CD1c-positive myeloid dendritic cell (primary cell): ENCODE results near the gene GUCY1A2.
"Not testable (repeated sequence)": the region's sequence is repeated elsewhere in the genome, so short reads cannot be mapped to it uniquely, and the experiment has no call there.

Experiments used
- DNase-seq: peaks from one replicate; pipeline ENCODE4 v3.0.0-alpha.2; 2016; ENCODE audit errors: extremely low spot score

GUCY1A2 gene

GRCh38 chr11:106840947-106841346, 177.3 kb downstream of the GUCY1A2 start:
- no peak for DNase-seq

GRCh38 chr11:106840146-106840545, 178.1 kb downstream of the GUCY1A2 start:
- DNase-seq, result no peak

DNA sequence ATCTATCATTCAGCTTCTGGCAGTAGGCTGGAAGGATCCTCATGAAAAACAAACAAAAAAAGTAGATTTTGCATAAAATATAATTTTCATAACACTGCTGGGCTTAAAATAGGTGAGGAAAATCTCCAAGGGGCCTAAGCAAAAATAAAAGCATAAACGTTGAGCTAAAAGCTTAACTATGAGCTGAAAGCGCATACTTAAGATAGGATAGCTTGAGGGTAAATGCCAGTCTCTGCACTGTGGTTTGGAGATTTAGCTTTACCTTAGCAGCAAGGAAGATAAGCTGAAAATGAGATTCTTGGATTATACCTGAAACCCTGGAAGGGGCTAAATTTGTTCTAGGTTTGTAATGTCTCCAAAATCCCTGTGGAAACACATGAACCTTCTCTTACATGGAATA, 183.7 kb downstream of the GUCY1A2 start:
- no peak for DNase-seq

DNA sequence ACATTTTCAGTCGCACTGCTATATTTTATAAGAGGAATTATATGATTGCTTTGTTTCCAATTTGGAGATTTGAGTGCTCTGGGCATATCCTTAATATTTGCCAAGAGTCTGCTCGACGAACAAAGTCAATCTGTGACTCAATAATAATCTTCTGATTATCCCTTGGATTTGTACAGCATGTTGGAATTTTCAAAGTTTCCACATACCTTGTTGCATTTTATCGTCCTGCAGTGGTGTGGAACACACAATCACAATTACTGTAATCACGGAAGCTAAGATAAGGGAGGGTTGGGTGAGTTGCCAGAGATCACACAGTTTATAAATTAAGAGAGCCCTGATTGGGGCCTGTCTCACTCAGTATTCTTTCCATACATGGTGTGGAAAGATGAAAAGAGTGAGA, 189.3 kb downstream of the GUCY1A2 start:
- no peak for DNase-seq

DNA sequence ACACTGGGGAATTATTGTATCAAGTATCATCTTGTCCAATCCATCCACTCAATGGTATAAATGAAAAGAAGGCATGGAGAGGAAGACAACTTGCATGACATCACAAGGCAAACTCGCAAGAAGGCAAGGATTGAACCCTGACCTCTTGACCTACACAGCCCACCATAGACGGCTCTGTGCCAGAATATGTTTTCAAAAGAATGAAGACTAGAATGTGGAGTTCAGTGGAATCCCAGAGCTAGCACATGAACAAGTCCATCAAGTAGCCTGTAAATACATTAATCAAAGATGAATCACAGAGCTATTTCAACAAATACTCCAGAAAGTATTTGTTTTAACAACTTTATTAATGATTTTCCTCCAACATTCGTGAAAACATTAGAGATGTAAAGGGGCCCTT, 189.7 kb downstream of the GUCY1A2 start:
- no peak for DNase-seq

DNA sequence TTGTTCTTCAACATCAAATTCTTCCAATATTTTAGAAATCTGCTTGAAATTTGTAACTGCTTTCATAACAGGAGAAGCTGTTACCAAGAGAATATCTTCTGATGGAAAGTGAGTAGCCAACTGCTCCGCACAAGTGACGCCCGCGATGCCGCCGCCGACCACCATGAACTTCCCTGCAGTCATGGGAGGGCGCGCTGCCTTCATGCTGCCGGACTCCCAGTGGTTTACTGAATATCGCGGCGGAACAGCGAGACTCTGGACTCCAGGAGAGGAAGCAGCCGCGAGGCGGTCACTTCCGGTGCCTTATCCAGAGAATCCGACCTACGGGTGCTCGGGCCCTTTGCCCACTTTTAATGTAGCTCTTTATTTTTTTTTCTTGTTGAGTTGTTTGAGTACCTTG, 190.6 kb downstream of the GUCY1A2 start:
- DNase-seq, result no peak

- DNase-seq, result not testable (repeated sequence)
These were observed 191.7 kb downstream of the GUCY1A2 start for GRCh38 chr11:106826558-106826957.

DNA sequence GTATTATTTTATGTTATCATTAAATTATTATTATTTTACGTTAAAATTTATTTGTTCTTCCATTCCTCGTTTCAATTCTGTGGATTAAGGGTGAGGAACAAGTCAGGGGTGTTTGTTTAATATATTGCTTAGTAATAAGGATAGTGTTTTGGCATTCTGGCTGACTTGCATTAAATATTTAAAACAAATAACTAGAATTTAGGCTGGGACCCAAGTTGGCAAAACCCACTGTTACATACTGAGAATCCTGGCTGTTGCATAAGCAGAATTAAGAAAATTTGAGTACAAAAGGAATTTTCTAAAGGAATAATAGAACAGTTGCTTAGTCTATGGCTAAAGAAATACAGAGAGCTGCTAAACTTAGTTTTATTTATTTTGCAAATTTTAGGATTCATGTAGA, 196.4 kb downstream of the GUCY1A2 start:
- DNase-seq, result no peak

DNA sequence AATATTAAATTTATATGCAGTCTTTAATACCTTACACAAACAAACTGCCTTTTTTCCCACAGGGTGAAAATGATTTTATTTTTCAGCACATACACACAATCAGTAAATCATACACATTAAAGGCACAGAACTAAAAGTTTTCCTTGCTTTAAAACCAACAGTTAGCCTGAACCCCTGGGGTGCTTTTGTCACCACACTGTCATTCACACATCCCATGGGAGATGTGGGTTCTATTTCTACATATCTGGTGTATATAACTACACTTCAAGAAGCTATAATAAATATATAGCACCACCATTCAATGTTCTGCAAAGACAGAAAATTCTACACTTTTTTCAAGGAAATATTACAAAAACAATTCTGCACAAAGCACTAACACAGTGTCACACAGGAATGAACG, 197.0 kb downstream of the GUCY1A2 start:
- no peak for DNase-seq

DNA sequence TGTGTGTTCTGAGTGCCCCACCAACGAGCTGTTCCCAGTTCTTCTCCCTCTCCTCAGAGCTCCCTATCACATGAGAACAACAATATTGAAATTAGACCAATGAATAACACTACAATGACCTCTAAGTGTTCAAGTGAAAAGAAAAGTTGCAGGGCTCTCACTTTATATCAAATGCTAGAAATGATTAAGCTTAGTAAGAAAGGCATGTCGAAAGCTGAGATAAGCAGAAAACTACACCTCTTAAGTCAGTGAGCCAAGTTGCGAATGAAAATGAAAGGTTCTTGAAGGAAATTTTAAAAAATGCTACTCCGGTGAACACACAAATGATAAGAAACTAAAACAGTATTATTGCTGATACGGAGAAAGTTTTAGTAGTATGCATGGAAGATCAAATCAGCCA, 199.8 kb downstream of the GUCY1A2 start:
- no peak for DNase-seq

DNA sequence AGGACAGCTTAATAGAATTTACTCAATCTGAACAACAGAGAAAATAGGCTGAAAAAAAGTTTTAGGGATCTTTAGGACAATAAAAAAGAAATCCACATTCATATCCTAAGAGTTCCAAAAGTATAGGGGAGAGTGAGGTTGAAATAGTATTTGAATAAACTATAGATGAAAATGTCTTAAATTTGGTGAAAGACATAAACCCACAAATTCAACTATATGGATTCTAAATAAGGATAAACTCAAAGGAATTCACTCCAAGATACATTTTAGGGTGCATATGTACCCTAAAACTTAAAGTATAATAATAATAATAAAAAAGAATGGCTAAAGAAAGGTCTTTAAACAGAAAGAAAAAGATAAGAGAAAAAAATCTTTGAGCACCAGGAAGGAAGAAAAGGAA, 203.1 kb downstream of the GUCY1A2 start:
- no peak for DNase-seq

DNA sequence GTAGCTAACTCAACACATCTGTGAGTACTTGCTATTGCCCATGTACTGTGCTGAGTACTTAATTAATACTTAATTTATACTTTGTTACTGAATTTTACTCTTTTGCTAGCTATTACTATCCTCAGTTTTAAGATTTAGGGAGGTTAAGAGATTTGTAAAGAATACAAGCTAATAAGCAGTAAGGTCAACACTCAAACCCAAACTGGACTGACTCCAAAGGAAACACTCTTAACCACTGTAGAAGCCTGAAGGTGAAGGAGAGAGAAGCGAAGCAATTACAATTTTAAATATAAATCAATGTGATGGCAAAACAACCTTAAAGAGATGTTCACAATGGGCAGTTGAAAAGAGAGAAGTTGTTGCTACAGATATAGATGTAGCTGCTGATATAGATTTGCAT, 204.5 kb downstream of the GUCY1A2 start:
- DNase-seq, result no peak

GRCh38 chr11:106794058-106794457, 224.2 kb downstream of the GUCY1A2 start:
- DNase-seq, result no peak

GRCh38 chr11:106789406-106789805, 228.9 kb downstream of the GUCY1A2 start:
- DNase-seq, result no peak

DNA sequence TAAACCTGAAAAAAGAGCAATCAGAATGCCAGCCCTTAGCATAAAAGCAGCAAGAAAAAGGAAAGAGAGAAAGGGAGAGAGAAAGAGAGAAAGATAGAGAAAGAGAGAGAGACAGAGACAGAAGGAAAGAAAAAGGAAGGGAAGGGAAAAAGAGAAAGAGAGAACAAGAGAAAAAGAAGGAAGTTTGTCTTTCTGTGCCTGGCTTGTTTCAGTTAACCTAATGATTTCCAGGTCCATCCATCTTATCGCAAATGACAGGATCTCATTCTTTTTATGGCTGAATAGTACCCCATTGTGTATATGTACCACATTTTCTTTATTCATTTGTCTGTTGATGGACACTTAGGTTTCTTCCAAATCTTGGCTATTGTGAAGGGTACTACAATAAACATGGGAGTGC, 230.8 kb downstream of the GUCY1A2 start:
- DNase-seq, result no peak

GRCh38 chr11:106785913-106786650, 232.2 kb downstream of the GUCY1A2 start:
- DNase-seq, result no peak

DNA sequence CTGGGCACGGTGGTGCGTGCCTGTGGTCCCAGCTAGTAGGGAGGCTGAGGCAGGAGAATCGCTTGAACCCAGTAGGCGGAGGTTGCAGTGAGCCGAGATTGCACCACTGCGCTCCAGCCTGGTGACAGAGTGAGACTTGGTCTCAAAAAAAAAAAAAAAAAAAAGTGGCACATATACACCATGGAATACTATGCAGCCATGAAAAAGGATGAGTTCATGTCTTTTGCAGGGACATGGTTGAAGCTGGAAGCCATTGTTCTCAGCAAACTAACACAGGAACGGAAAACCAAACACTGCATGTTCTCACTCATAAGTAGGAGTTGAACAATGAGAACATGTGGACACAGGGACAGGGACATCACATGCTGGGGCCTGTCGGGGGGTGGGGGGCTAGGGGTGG, 241.0 kb downstream of the GUCY1A2 start:
- DNase-seq, result not testable (repeated sequence)

GRCh38 chr11:106770489-106771085, 247.7 kb downstream of the GUCY1A2 start:
- no peak for DNase-seq

DNA sequence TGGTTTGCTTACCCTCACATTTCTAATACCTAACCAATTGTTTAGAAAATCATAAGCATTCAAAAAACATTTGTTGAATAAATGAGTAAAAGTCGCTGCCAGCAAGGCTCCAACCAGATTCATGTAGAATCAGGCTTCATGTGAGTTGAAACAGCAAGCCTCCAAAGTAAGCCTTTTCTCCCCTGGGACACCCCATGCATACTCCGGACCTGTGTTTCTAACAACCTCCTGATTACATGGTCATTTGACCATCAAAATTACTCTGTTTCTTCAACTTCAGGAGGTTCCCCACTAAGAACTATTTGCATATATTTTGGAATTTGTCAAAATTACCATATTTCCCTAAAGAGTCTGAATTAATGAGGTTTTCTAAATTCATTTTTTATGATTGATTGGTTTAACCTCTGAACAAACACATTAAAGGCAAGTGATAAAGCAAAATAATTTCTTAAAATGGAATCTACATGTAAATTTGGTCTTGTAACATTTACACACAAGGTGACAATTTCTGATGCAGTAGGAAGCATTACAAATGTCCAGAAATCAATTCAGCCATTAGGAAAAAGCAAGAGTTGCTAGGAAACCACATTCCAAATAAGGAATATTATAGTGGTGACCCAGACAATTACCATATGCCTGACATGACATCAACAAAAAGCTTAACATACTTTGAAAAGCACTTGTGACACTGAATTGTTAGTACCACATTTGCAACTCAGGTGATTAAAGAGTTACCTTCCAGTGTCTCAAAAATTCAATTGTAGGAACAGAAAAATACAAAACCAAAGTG, 252.6 kb downstream of the GUCY1A2 start:
- no peak for DNase-seq

DNA sequence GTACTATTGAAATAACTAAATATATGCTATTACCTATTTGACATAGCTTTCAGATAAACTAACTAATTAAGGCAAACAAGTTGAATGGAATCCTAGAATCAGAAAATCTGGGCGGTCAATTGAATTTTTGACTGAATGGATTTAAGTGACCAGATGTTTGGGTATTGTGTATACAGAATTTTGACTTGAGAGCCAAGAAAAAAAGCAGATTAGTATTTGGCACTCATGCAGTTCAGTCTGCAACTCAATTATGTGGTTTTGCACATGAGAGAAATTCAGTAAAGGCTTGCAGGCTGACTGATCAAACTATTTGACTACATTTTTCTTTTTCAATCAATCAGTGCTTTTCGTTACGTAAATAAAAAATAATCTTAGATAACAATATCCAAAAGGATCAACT, 254.8 kb downstream of the GUCY1A2 start:
- DNase-seq, result no peak

GRCh38 chr11:106761745-106762144, 256.5 kb downstream of the GUCY1A2 start:
- DNase-seq, result no peak

- no peak for DNase-seq
These were observed 257.0 kb downstream of the GUCY1A2 start for GRCh38 chr11:106761240-106761639.

DNA sequence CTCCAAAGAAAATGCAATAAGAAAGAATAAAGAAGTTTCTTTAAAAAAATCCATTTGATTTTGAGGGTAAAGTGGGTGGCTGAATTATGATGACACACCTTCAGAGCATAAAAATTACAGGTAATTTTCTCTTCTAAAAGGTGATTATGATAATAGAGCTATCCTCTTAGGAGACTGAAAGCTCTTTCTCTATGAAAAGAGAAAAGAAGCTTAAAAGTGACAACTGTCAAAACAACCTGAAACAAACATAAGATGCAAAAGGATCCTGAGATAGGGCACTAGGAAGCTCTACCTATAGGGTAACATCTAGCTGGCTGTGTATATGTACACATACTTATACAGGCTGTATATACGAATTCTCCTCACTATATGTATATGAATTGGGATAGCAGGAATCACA, 270.2 kb downstream of the GUCY1A2 start:
- DNase-seq, result no peak
